B cell (primary cell): ENCODE data around the gene FKBP7. TPM values are rescaled to one million over a fixed set of nuclear protein-coding genes. Genes with fewer than 3 reads are reported as not detected.

Experiments
- ATAC-seq: fragments of 200-7000 bp; cut with Tn5 transposase; one replicate; pipeline ENCODE4 v1.10.0; 2021; ENCODE audit warnings: low read depth, mild to moderate bottlenecking, moderate number of reproducible peaks, moderate library complexity
- CTCF ChIA-PET: fragments of 350-600 bp; sonication (Branson Sonifier 250); formaldehyde crosslinking; loops from one replicate; lab custom pipeline; 2021; ENCODE audit warnings: antibody characterized with exemption, inconsistent platforms; lab: Charles Lee
- POLR2A ChIA-PET: fragments of 350-600 bp; sonication (Branson Sonifier 250); formaldehyde crosslinking; loops from one replicate; lab custom pipeline; 2021; ENCODE audit warnings: antibody characterized with exemption; lab: Charles Lee
- DNase-seq: peaks from one replicate; pipeline ENCODE4 v3.0.0; 2013
- H2AFZ ChIP-seq: 2 replicates; pipeline ENCODE4 v1.6.1; 2012; ENCODE audit warnings: mild to moderate bottlenecking, low read depth, low read length; ENCODE audit not compliant: insufficient read depth, poor library complexity, severe bottlenecking
- H3K27ac ChIP-seq, 2 donors: 1 replicate in 1 of 2; 2 replicates in 1 of 2; pipeline ENCODE4 v1.5.1; 2012 to 2013; ENCODE audit warnings: low read length in 2 of 2, mild to moderate bottlenecking in 2 of 2, moderate library complexity in 1 of 2
- H3K27me3 ChIP-seq, 4 experiments: fragments of 200-600 bp in 1 of 4; sonication (generic) in 1 of 4; replicated peaks in 1 of 4; 1 replicate in 2 of 4; 2 replicates in 2 of 4; pipeline versions ENCODE4 v1.6.1 to v1.7.0; 2013 to 2016; ENCODE audit warnings: low read length in 3 of 4, mild to moderate bottlenecking in 2 of 4, mixed read lengths in 1 of 4, moderate library complexity in 1 of 4; ENCODE audit not compliant: insufficient read depth in 4 of 4, control insufficient read depth in 3 of 4; ENCODE audit errors: control extremely low read depth in 1 of 4
- H3K36me3 ChIP-seq, 2 experiments: replicated peaks in 1 of 2; 1 replicate in 1 of 2; 2 replicates in 1 of 2; pipeline versions ENCODE4 v1.6.1 to v1.7.1; 2013; ENCODE audit warnings: low read length in 1 of 2; ENCODE audit not compliant: insufficient read depth in 2 of 2, control insufficient read depth in 1 of 2; ENCODE audit errors: control extremely low read depth in 1 of 2, extremely low read depth in 1 of 2
- H3K4me1 ChIP-seq, 2 donors: fragments of 200-600 bp in 1 of 2; sonication (generic) in 1 of 2; 1 replicate in 1 of 2; 2 replicates in 1 of 2; pipeline versions ENCODE4 v1.5.1 to v1.6.1; 2013 to 2017; ENCODE audit warnings: low read length in 2 of 2; ENCODE audit not compliant: control insufficient read depth in 2 of 2, insufficient read depth in 2 of 2
- H3K4me2 ChIP-seq: replicated peaks from 2 replicates; pipeline ENCODE3; 2012; ENCODE audit warnings: mild to moderate bottlenecking, low read depth, low read length; ENCODE audit not compliant: poor library complexity, severe bottlenecking
- H3K4me3 ChIP-seq, 5 experiments: fragments of 200-600 bp in 1 of 5; sonication (generic) in 1 of 5; 1 replicate in 3 of 5; 2 replicates in 2 of 5; pipeline versions ENCODE4 v1.5.1 to v1.7.0; 2011 to 2016; ENCODE audit warnings: low read length in 4 of 5, mild to moderate bottlenecking in 4 of 5, low read depth in 2 of 5, control low read depth in 1 of 5, moderate library complexity in 1 of 5; ENCODE audit not compliant: insufficient read depth in 1 of 5; ENCODE audit errors: control extremely low read depth in 1 of 5, extremely low read depth in 1 of 5
- H3K79me2 ChIP-seq: fragments of 200-600 bp; sonication (generic); one replicate; pipeline ENCODE4 v1.6.0; 2016; ENCODE audit warnings: low read length; ENCODE audit not compliant: control insufficient read depth, insufficient read depth
- H3K9ac ChIP-seq: fragments of 200-600 bp; sonication (generic); 2 replicates; pipeline ENCODE4 v1.6.1; 2017; ENCODE audit warnings: mild to moderate bottlenecking, low read length, moderate library complexity
- H3K9me3 ChIP-seq, 3 donors: one replicate each; pipeline versions ENCODE4 v1.6.1 to v1.7.1; 2013; ENCODE audit warnings: low read length in 2 of 3; ENCODE audit not compliant: control insufficient read depth in 2 of 3, insufficient read depth in 1 of 3; ENCODE audit errors: control extremely low read depth in 1 of 3
- H4K20me1 ChIP-seq: 2 replicates; pipeline ENCODE4 v1.6.0; 2012; ENCODE audit warnings: mild to moderate bottlenecking, low read length; ENCODE audit not compliant: insufficient read depth, control insufficient read depth, poor library complexity, severe bottlenecking
- H3K27ac Mint-ChIP-seq: one replicate; pipeline ENCODE4 v1.8.0; 2021; ENCODE audit warnings: mixed read lengths
- H3K27me3 Mint-ChIP-seq: one replicate; pipeline ENCODE4 v1.8.0; 2021; ENCODE audit warnings: mixed read lengths
- H3K4me1 Mint-ChIP-seq: one replicate; pipeline ENCODE4 v1.8.0; 2021; ENCODE audit warnings: mixed read lengths
- H3K4me3 Mint-ChIP-seq: one replicate; pipeline ENCODE4 v1.8.0; 2021; ENCODE audit warnings: mixed read lengths
- H3K9me3 Mint-ChIP-seq: one replicate; pipeline ENCODE4 v1.8.0; 2022; ENCODE audit warnings: mixed read lengths; ENCODE audit not compliant: insufficient read depth
- EZH2 ChIP-seq: IDR thresholded peaks from 2 replicates; pipeline ENCODE4 v1.6.1; 2012; ENCODE audit warnings: borderline replicate concordance, low read depth, mild to moderate bottlenecking, moderate library complexity, low read length; ENCODE audit not compliant: insufficient read depth, poor library complexity, severe bottlenecking
- WGBS: methylation state at CpG from one replicate; pipeline ENCODE4 v1.1.5; 2013; ENCODE audit warnings: missing lambda C conversion rate; ENCODE audit not compliant: insufficient coverage; 5-methylcytosine and 5-hydroxymethylcytosine counted together
- intact Hi-C: fragments of 100-400 bp; cut with micrococcal nuclease; formaldehyde crosslinking; loops from one replicate; pipeline ENCODE4 v1.10.0; 2022
- polyA plus RNA-seq: library from polyadenylated mRNA; depleted of rRNA; stranded (reverse); fragments of >200 nt; gene quantifications from 2 replicates; pipeline ENCODE4 v1.2.3, GENCODE V29; 2012
- total RNA-seq, 2 donors: library from RNA; stranded (reverse); fragments of 120-200 nt in 1 of 2; gene quantifications; 1 replicate in 1 of 2; 2 replicates in 1 of 2; pipeline versions ENCODE4 v1.2.3 to v1.2.4, GENCODE V29; 2013 to 2022
- TF ChIP-seq, protein P1 (sequence below): fragments of 200-600 bp; IDR thresholded peaks from one replicate; pipeline ENCODE4 v1.8.0; 2022; ENCODE audit warnings: antibody characterized with exemption, mild to moderate bottlenecking

Gene FKBP7
- total and polyA plus RNA-seq, 2 donors (not counting 1 experiment from before 2014, with no cell fraction given): 0.39 to 0.97 TPM

DNA sequence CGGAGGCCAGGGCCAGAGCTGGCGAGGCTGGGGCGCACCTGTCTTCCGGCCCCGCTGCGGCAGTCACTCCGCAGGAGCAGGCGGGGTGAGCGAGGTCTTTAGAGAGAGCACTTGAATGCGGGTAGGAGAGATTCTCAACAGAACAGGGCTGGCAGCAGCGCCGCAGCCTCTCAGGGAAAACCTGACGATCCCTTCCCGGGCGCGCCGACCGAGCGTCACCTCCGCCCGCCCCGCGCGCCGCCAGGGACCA lies 28.0 kb downstream of the FKBP7 start:
- Histone ChIP-seq H3K36me3 (peaks cover 2 to 8% of the 10 kb centered on the region in 2 experiments), H3K4me2 (peak overlapping the region; percentile 97), H3K4me1 (peaks cover 7 to 16% of the 10 kb centered on the region in 2 donors), H3K9me3 (no peaks in the 10 kb centered on the region), H3K27ac (peak overlapping the region; percentile 83 to 94), H4K20me1 (peaks cover 27% of the 10 kb centered on the region), H3K79me2 (peaks cover 18% of the 10 kb centered on the region), H3K4me3 (peak overlapping the region; percentile 70 to 97 (median 92)), H2AFZ (peak overlapping the region; percentile 90), H3K27me3 (no peaks in the 10 kb centered on the region), H3K9ac (peak overlapping the region; percentile 91)
- H3K4me1 Mint-ChIP-seq: peaks cover 29% of the 10 kb centered on the region
- WGBS: under 1% methylated on average over 25 of the region's 25 CpGs
- H3K4me3 Mint-ChIP-seq: peak overlapping the region; percentile 88
- H3K27me3 Mint-ChIP-seq: no peaks in the 10 kb centered on the region
- intact Hi-C loops: loop anchor here (1.0 to 10.0 kb wide), 4 partner anchors 36 to 1238 kb away; partner anchors contain the start of genes HNRNPA3 and SESTD1
- TF ChIP-seq, protein P1, sequence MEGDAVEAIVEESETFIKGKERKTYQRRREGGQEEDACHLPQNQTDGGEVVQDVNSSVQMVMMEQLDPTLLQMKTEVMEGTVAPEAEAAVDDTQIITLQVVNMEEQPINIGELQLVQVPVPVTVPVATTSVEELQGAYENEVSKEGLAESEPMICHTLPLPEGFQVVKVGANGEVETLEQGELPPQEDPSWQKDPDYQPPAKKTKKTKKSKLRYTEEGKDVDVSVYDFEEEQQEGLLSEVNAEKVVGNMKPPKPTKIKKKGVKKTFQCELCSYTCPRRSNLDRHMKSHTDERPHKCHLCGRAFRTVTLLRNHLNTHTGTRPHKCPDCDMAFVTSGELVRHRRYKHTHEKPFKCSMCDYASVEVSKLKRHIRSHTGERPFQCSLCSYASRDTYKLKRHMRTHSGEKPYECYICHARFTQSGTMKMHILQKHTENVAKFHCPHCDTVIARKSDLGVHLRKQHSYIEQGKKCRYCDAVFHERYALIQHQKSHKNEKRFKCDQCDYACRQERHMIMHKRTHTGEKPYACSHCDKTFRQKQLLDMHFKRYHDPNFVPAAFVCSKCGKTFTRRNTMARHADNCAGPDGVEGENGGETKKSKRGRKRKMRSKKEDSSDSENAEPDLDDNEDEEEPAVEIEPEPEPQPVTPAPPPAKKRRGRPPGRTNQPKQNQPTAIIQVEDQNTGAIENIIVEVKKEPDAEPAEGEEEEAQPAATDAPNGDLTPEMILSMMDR: no peak
- no peak for TF ChIP-seq EZH2
- ChIA-PET CTCF (interaction anchor here (5.5 kb wide), 1 partner anchor 36 kb away, joined by 34 read pairs; no protein-coding TSS in a partner anchor), POLR2A (interaction anchor here (0.9 to 1.2 kb wide), 4 partner anchors 29 to 80 kb away, joined by 4 to 9 read pairs (median 4); partner anchors contain the start of gene PLEKHA3)
- H3K9me3 Mint-ChIP-seq: no peaks in the 10 kb centered on the region
- H3K27ac Mint-ChIP-seq: peak overlapping the region; percentile 92
- DNase-seq (no peak), ATAC-seq (peak; percentile 25)

DNA sequence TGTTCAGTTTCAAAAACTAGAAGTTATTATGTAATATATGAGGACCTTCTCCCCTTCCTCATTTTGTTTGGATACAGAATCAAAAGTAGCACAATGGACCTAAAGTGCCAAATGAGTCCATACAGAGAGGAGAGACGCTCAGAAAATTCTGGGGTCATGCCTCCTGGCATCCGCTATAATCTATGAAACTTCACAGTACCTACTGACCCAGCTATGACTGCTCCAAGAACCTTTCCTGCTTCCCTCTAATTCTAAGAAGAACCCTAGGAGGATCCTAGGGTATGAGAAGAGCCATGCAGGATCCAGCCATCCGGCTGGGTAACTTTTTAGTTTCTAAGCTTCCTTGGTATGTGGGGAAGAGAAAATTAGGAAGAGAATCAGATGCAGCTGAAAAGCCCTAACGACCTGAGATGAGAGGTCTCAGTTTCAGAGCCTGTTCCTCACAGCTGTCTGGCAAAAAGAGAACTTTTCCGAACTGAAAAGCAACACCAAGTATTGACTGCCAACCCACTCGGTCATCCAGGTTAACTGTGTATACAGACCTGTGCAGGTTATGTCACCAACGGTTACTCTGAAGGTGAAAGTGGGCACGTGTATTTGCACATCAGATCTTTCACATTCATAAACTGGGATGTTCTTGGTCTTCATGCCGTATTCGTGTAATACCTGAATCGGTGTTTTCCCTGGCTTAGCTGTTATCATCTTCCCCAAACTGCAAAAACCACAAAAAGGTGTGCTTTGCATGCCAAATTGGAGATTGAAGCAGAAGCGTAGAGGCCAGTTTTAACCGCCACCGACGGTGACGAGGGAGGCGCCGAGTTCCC lies 28.5 kb downstream of the FKBP7 start:
- Histone ChIP-seq H3K9me3 (no peaks in the 10 kb centered on the region), H4K20me1 (peaks cover 27% of the 10 kb centered on the region), H3K4me1 (peaks cover 7 to 16% of the 10 kb centered on the region in 2 donors), H3K36me3 (peaks cover 7 to 14% of the 10 kb centered on the region in 2 experiments), H3K4me3 (peak overlapping the region; percentile 70 to 97 (median 92)), H3K4me2 (peak overlapping the region; percentile 97), H2AFZ (peak overlapping the region; percentile 90), H3K27me3 (no peaks in the 10 kb centered on the region), H3K27ac (peak overlapping the region; percentile 83 to 94), H3K79me2 (peaks cover 22% of the 10 kb centered on the region), H3K9ac (peak overlapping the region; percentile 91)
- peak overlapping the region; percentile 92 for H3K27ac Mint-ChIP-seq
- DNase-seq (peak; percentile 89), ATAC-seq (no peak)
- intact Hi-C loops: loop anchor here (1.0 to 10.0 kb wide), 4 partner anchors 36 to 1237 kb away; partner anchors contain the start of genes HNRNPA3 and SESTD1
- peak overlapping the region; percentile 88 for H3K4me3 Mint-ChIP-seq
- CTCF ChIA-PET: interaction anchor here (5.5 kb wide), 1 partner anchor 36 kb away, joined by 34 read pairs; no protein-coding TSS in a partner anchor
- H3K27me3 Mint-ChIP-seq: no peaks in the 10 kb centered on the region
- POLR2A ChIA-PET: interaction anchor here (1.2 kb wide), 1 partner anchor 80 kb away, joined by 4 read pairs; no protein-coding TSS in a partner anchor
- TF ChIP-seq, protein P1: no peak
- TF ChIP-seq EZH2: no peak
- 6% methylated on average over 15 of the region's 18 CpGs for WGBS
- H3K9me3 Mint-ChIP-seq: no peaks in the 10 kb centered on the region
- peaks cover 29% of the 10 kb centered on the region for H3K4me1 Mint-ChIP-seq
